GM18951 (cell line): ENCODE measurements around the gene TBP.

Source experiments
- POLR2A ChIP-seq: IDR thresholded peaks from 4 replicates; pipeline ENCODE4 v1.6.1; 2011; ENCODE audit warnings: mild to moderate bottlenecking; ENCODE audit not compliant: insufficient read length, insufficient read depth; ENCODE audit errors: extremely low read depth
- in situ Hi-C: fragments of 300-500 bp; cut with MboI; formaldehyde crosslinking; loops from one replicate; pipeline ENCODE4 v1.12.0; 2022; ENCODE audit warnings: low sequenced_read_pairs, mixed read lengths, inconsistent platforms; ENCODE audit not compliant: unreplicated experiment

Gene TBP

GRCh38 chr6:170552765-170553533, 1.2 kb upstream of the TBP start, which contains the start of gene PSMB1:
TSS of gene PSMB1 (minus strand) at chr6:170553307. CDS start at chr6:170553242, 65 bp downstream.
- in situ Hi-C loops = no loop called here
- peak; percentile 93 for TF ChIP-seq POLR2A

- no peak for TF ChIP-seq POLR2A
- in situ Hi-C loops = no loop called here
Observed at GRCh38 chr6:170553534-170554012, 596 bp upstream of the TBP start.

- in situ Hi-C loops = no loop called here
- no peak for TF ChIP-seq POLR2A
Observed at GRCh38 chr6:170554796-170555137, 598 bp downstream of the TBP start.

GRCh38 chr6:170555305-170555704, 1.1 kb downstream of the TBP start:
- in situ Hi-C loops = no loop called here
- no peak for TF ChIP-seq POLR2A

GRCh38 chr6:170561555-170561954, 7.4 kb downstream of the TBP start:
- in situ Hi-C loops = no loop called here
- TF ChIP-seq POLR2A = no peak

- no peak for TF ChIP-seq POLR2A
- in situ Hi-C loops = no loop called here
Observed at GRCh38 chr6:170564936-170565530, 10.9 kb downstream of the TBP start.

DNA sequence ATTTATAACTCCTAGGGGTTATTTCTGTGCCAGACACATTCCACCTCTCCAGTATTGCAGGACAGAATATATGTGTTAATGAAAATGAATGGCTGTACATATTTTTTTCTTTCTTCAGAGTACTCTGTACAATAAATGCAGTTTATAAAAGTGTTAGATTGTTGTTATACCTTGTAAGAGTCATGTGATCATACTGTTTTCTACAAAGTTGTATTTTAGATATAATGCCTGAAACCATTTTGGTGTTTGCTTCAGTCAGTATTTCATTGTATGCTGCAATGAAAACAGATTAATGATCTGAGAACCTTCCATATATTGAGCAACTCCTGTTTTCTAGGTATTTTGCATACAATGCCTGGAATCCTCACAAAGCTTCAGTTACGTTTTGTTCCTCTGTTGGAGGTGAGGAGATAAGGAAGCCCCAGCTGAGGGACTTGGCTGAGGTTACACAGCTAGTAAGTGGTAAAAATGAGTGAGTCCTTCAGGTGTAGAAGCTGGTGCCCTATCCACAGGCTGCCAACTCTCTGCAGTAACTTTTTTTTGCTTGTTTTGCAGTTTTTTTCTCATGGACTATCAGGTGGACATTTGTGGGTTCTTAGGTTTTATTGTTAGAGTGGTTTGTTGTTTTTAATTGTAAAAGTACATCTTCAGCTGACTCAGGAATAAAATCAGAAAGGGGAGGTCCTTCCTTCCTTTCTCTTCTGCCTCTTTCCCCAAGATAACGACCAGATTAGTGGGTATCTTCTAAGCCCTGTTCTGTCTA, 18.7 kb downstream of the TBP start:
- in situ Hi-C loops = no loop called here
- TF ChIP-seq POLR2A = no peak

GRCh38 chr6:170575250-170575649, 21.1 kb downstream of the TBP start:
- in situ Hi-C loops = no loop called here
- no peak for TF ChIP-seq POLR2A

- no peak for TF ChIP-seq POLR2A
- in situ Hi-C loops = no loop called here
Observed at GRCh38 chr6:170578909-170579308, 24.7 kb downstream of the TBP start.

- no peak for TF ChIP-seq POLR2A
- in situ Hi-C loops = no loop called here
Observed at GRCh38 chr6:170583756-170584180, 29.6 kb downstream of the TBP start.

DNA sequence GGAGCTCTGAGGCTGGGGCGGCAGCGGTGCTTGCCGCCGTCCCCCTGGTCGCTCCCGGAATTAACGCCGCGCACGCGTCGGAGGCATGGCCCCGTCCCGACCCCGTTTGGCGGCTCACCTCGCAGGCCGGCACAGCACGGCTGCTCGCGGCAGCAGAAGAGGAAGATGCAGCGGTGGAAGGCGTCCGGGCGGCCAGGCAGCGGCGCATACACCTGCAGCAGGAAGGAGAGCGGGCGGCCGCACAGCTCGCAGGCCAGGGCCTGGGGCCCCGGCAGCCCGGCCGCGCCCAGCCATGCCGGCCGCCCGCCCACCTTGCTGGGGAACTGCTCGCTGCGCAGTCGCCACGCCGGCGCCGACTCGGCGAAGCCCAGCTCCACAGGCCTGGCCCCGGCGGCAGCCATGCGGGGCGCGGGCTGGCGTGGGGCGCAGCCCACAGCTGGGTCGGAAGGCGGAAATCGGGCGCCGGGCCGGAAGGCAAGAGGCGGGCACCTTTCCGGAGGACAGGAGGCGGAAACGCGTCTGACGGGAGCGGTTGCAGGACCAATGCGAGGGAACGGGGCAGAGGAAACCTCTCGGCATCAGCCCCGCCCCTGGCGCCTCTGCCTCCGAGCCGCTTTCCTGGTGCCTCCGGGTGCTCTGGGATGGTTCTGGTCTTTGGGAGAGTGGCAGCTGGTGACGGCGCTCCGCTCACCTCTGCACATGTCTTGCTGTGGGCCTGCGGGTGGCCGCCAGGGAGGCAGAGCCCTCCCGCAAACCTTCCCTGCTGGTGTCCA, 30.2 kb downstream of the TBP start, which contains the start of gene PDCD2:
PDCD2 (minus strand) TSS at position 457 of the 773 bp plus-strand sequence; CDS start at position 401, 56 bp downstream.
- in situ Hi-C loops = no loop called here

GRCh38 chr6:170584954-170585498, 30.9 kb downstream of the TBP start:
- TF ChIP-seq POLR2A = no peak
- in situ Hi-C loops = no loop called here

More for the DNA sequence above, 30.2 kb downstream of the TBP start, which contains the start of gene PDCD2:
- TF ChIP-seq POLR2A = peak; percentile 97
